Lower leg skin (tissue), 4 donors: ENCODE data around the gene QSOX2. TPM values are rescaled to one million over a fixed set of nuclear protein-coding genes. Genes with fewer than 3 reads are reported as not detected.

Experiments used
- DNase-seq, 2 donors: peaks; one replicate each; pipeline ENCODE4 v3.0.0-alpha.2; 2019; ENCODE audit warnings: low spot score in 2 of 2
- H3K4me3 ChIP-seq: fragments of 200-600 bp; sonication (generic); 2 replicates; pipeline ENCODE4 v1.5.1; 2017; ENCODE audit warnings: mild to moderate bottlenecking, low read depth; ENCODE audit not compliant: poor library complexity, severe bottlenecking
- CTCF ChIP-seq, 3 donors: fragments of 450-650 bp; IDR thresholded peaks; one replicate each; pipeline ENCODE4 v1.5.1; 2016; ENCODE audit warnings: antibody characterized with exemption in 3 of 3, mild to moderate bottlenecking in 3 of 3, moderate library complexity in 2 of 3
- POLR2A ChIP-seq, 2 donors: fragments of 450-650 bp; IDR thresholded peaks; one replicate each; pipeline ENCODE4 v1.6.1; 2016 to 2017; ENCODE audit warnings: antibody characterized with exemption in 2 of 2, mild to moderate bottlenecking in 1 of 2, moderate library complexity in 1 of 2
- WGBS, 2 donors: methylation state at CpG; one replicate each; pipeline ENCODE4 v1.1.5; 2018; 5-methylcytosine and 5-hydroxymethylcytosine counted together
- intact Hi-C: fragments of 100-400 bp; cut with DNase I; formaldehyde crosslinking; loops from one replicate; pipeline ENCODE4 v1.15.0; 2023; ENCODE audit warnings: low total_unique reads
- total RNA-seq, 4 donors: library from RNA; depleted of rRNA; stranded (reverse); fragments of >200 nt; gene quantifications; one replicate each; pipeline ENCODE4 v1.1.0, GENCODE V29; 2016

QSOX2 gene
- total RNA-seq, 4 donors from 2014 or later: 8.7 to 13.0 (median 11.1) TPM

GRCh38 chr9:136235171-136235570 lies 10.4 kb downstream of the QSOX2 start:
- H3K4me3 ChIP-seq: no peak overlapping the region
- intact Hi-C loops: no loop called here
- 92% methylated on average over 17 of the region's 17 CpGs for WGBS, 2 donors
- TF ChIP-seq CTCF (IDR thresholded peaks at IDR 0.05): no peak
- no peak for TF ChIP-seq POLR2A (IDR thresholded peaks at IDR 0.05)
- DNase-seq: no peak

GRCh38 chr9:136234597-136234996 lies 11.0 kb downstream of the QSOX2 start:
- TF ChIP-seq CTCF (IDR thresholded peaks at IDR 0.05) (no peak), POLR2A (IDR thresholded peaks at IDR 0.05) (no peak)
- 93 to 98% methylated on average over 21 of the region's 21 CpGs for whole genome bisulfite sequencing, 2 donors
- no peak overlapping the region for H3K4me3 ChIP-seq
- DNase-seq: no peak
- intact Hi-C loops: no loop called here

- no peak for DNase-seq
- intact Hi-C loops: no loop called here
Measured at GRCh38 chr9:136233868-136234267, 11.7 kb downstream of the QSOX2 start.

GRCh38 chr9:136233411-136233810 lies 12.2 kb downstream of the QSOX2 start:
- 80 to 84% methylated on average over 15 of the region's 15 CpGs for WGBS, 2 donors
- intact Hi-C loops: no loop called here
- no peak overlapping the region for H3K4me3 ChIP-seq
- no peak for DNase-seq
- no peak for TF ChIP-seq POLR2A (IDR thresholded peaks at IDR 0.05)
- no peak for TF ChIP-seq CTCF (IDR thresholded peaks at IDR 0.05)

More at GRCh38 chr9:136233868-136234267, 11.7 kb downstream of the QSOX2 start:
- TF ChIP-seq POLR2A (IDR thresholded peaks at IDR 0.05) (no peak), CTCF (IDR thresholded peaks at IDR 0.05) (no peak)
- 86 to 92% methylated on average over 14 of the region's 14 CpGs for WGBS, 2 donors
- no peak overlapping the region for H3K4me3 ChIP-seq

- no peak for DNase-seq
- H3K4me3 ChIP-seq: no peak overlapping the region
- intact Hi-C loops: no loop called here
- WGBS, 2 donors: 54 to 68% methylated on average over 10 of the region's 10 CpGs
- TF ChIP-seq CTCF (IDR thresholded peaks at IDR 0.05): no peak
- no peak for TF ChIP-seq POLR2A (IDR thresholded peaks at IDR 0.05)
Measured at GRCh38 chr9:136232969-136233368, 12.6 kb downstream of the QSOX2 start.
